RWPE2 (cell line): Measurements from ENCODE around the gene KCNK1.

Experiments
- ATAC-seq: fragments of 200-7000 bp; cut with Tn5 transposase; 3 replicates; pipeline ENCODE4 v1.9.1; 2021; ENCODE audit warnings: low read depth
- DNase-seq: peaks from one replicate; pipeline ENCODE4 v3.0.0-alpha.2; 2020; ENCODE audit warnings: low spot score
- H3K27ac ChIP-seq: fragments of 450-650 bp; 2 replicates; pipeline ENCODE4 v1.5.1; 2017; ENCODE audit warnings: mild to moderate bottlenecking; ENCODE audit not compliant: poor library complexity, severe bottlenecking
- H3K27me3 ChIP-seq: fragments of 250-450 bp; sonication (Bioruptor Pico); 2 replicates; pipeline ENCODE4 v1.5.1; 2021; ENCODE audit warnings: mild to moderate bottlenecking, moderate library complexity; ENCODE audit not compliant: insufficient read depth, poor library complexity, severe bottlenecking
- H3K36me3 ChIP-seq: fragments of 250-450 bp; sonication (Bioruptor Pico); 2 replicates; pipeline ENCODE4 v1.5.1; 2020; ENCODE audit warnings: low read depth, mild to moderate bottlenecking, moderate library complexity
- H3K4me1 ChIP-seq: fragments of 250-450 bp; sonication (Bioruptor Pico); 2 replicates; pipeline ENCODE4 v1.5.1; 2021; ENCODE audit warnings: mild to moderate bottlenecking, moderate library complexity; ENCODE audit not compliant: insufficient read depth, poor library complexity, severe bottlenecking
- H3K4me3 ChIP-seq: fragments of 250-450 bp; sonication (Bioruptor Pico); 2 replicates; pipeline ENCODE4 v1.5.1; 2021; ENCODE audit warnings: mild to moderate bottlenecking, moderate library complexity; ENCODE audit not compliant: severe bottlenecking
- H3K9me3 ChIP-seq: fragments of 250-450 bp; sonication (Bioruptor Pico); 2 replicates; pipeline ENCODE4 v1.5.1; 2021; ENCODE audit warnings: mild to moderate bottlenecking, moderate library complexity; ENCODE audit not compliant: severe bottlenecking
- TF ChIP-seq, protein P1 (sequence below): fragments of 450-650 bp; IDR thresholded peaks from one replicate; pipeline ENCODE4 v1.5.1; 2017; ENCODE audit warnings: mild to moderate bottlenecking, moderate library complexity; ENCODE audit not compliant: poor library complexity, severe bottlenecking

KCNK1 gene

DNA sequence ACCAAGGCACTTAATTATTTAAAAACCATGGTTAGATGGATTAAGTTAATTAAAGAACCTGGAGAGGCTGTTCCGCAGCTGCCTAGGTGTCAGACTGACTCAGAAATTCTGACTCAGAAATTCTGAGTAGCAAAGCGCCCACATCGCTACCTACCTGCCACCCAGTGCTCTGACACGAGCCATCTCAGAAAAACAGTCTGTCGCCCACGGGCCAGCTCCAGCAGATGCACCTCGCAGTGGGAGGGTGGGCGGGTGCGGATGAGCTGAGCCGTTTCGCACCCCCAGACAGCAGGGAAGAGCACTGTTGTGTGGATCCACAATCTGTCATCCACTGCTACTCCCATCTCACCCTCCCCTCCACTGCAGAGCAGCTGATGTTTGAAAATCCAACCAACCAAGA lies 13.5 kb downstream of the KCNK1 start:
- no peak overlapping the region for H3K4me3 ChIP-seq
- H3K4me1 ChIP-seq, result peaks cover 5% of the 10 kb centered on the region
- no peak overlapping the region for H3K27ac ChIP-seq
- DNase-seq (no peak), ATAC-seq (no peak)
- TF ChIP-seq, protein P1, sequence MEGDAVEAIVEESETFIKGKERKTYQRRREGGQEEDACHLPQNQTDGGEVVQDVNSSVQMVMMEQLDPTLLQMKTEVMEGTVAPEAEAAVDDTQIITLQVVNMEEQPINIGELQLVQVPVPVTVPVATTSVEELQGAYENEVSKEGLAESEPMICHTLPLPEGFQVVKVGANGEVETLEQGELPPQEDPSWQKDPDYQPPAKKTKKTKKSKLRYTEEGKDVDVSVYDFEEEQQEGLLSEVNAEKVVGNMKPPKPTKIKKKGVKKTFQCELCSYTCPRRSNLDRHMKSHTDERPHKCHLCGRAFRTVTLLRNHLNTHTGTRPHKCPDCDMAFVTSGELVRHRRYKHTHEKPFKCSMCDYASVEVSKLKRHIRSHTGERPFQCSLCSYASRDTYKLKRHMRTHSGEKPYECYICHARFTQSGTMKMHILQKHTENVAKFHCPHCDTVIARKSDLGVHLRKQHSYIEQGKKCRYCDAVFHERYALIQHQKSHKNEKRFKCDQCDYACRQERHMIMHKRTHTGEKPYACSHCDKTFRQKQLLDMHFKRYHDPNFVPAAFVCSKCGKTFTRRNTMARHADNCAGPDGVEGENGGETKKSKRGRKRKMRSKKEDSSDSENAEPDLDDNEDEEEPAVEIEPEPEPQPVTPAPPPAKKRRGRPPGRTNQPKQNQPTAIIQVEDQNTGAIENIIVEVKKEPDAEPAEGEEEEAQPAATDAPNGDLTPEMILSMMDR, result no peak
- H3K27me3 ChIP-seq, result no peaks in the 10 kb centered on the region
- no peaks in the 10 kb centered on the region for H3K9me3 ChIP-seq
- H3K36me3 ChIP-seq, result 0 out of 2 replicates have a peak, but pooled peaks cover 4% of the 10 kb centered on the region

DNA sequence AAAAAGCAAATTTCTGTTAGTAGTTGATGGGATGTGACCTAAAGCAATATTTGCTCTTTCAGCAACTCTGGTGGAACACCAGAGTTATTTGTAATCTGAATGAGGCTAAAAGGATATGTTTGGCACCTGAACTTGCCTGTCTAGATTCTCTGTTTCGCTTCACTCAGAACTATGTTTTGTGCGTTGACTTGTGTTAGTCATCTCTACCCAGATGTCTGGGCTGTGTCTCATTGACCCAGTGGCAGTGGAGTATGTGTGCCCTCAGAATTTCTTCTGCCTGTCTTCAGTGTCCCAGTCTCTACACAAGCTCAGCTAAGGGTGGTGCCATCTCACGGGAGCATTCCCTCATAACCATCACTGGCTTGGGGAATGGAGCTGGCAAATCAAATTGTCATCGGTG lies 13.9 kb downstream of the KCNK1 start:
- H3K9me3 ChIP-seq, result no peaks in the 10 kb centered on the region
- peaks cover 5% of the 10 kb centered on the region for H3K4me1 ChIP-seq
- TF ChIP-seq, protein P1, result no peak
- no peaks in the 10 kb centered on the region for H3K27me3 ChIP-seq
- 0 out of 2 replicates have a peak, but pooled peaks cover 4% of the 10 kb centered on the region for H3K36me3 ChIP-seq
- no peak for DNase-seq
- no peak overlapping the region for H3K4me3 ChIP-seq
- no peak overlapping the region for H3K27ac ChIP-seq
- ATAC-seq, result no peak

DNA sequence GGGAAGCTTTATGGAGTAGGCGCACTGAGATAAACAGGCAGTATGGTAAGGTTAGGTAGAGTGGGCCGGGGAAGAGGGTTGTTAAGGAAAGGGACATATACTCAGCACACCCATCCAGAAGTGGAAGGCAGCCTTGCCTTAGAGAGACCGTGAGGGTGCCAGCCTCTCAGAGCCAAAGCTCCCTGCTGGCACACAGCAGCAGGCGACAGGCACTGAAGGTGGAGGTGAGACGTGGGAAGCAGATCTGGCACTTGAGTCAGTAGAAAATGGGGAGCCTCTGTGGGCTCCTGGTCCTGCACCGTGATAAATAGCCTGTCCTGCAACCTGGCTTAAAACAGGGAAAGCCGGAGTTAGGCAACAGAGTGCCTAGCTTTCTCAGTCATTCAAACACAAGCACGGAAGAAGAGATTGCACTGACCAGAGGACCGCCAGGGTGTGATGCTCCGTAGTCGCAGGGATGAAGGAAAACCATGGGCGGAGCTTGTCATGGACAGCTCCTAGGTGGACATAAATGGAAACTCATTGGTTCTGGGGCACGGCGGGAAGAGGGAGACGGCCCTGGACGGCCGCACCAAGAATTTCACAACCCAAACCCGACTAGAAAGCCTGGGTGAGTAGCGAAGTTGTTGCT lies 15.5 kb downstream of the KCNK1 start:
- no peak overlapping the region for H3K27ac ChIP-seq
- no peaks in the 10 kb centered on the region for H3K9me3 ChIP-seq
- TF ChIP-seq, protein P1, result no peak
- ATAC-seq (no peak), DNase-seq (no peak)
- no peaks in the 10 kb centered on the region for H3K27me3 ChIP-seq
- H3K4me3 ChIP-seq, result no peak overlapping the region
- H3K36me3 ChIP-seq, result 0 out of 2 replicates have a peak, but pooled peaks cover 4% of the 10 kb centered on the region
- peaks cover 5% of the 10 kb centered on the region for H3K4me1 ChIP-seq

DNA sequence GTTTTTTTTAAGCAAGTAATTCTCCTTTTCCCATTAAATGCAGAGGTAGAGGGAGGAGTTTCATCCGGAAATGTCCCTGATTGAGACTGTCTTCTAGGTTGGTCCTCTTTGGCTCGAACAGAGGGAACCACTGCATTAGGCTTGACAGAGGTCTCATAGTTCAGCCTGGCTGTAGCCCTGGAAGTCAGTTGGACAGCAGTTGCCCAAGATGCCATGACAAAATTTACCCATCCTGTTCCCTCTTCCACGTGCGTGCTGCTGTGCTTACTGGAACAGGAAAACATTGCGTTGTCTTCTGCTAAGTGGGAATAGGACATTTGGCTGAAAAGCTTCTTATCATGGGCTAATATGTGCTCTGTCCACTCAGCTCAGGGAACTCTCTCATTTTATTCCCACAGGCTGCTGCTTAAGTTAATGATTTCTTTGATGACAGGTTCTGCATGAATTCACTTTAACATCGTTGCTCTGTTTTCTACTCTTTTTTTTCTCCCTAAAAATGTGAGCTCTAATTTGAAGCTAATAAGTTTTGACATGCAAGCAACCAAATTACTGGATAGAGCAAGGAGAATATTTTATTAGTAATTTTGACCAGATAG lies 18.0 kb downstream of the KCNK1 start:
- Histone ChIP-seq H3K4me3 (no peak overlapping the region), H3K36me3 (0 out of 2 replicates have a peak, but pooled peaks cover 4% of the 10 kb centered on the region), H3K4me1 (peaks cover 2% of the 10 kb centered on the region), H3K27ac (no peak overlapping the region), H3K9me3 (no peaks in the 10 kb centered on the region), H3K27me3 (no peaks in the 10 kb centered on the region)
- no peak for ATAC-seq
- no peak for DNase-seq
- TF ChIP-seq, protein P1, result no peak

DNA sequence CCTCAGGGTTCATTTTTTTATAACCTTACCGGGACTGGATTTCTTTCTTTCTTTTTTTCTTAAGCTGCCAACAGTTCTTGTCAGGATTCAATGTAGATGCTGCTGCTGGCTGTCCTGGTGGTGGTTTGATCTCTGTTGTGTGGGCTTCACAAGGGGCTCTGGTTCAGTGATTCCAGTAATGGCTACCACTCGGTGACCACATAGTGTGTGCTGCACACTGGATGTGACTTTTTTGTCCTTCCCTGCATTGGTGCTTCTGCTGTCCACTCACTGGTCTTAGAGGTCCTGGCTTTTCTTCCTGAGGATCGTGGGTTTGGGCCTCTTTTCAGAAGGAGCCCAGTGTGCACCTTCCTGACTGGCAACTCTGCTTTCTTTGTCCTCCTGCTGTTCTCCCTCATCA lies 18.5 kb downstream of the KCNK1 start:
- TF ChIP-seq, protein P1, result no peak

More for the DNA sequence above, 18.5 kb downstream of the KCNK1 start:
- DNase-seq (no peak), ATAC-seq (no peak)
- Histone ChIP-seq H3K4me3 (no peak overlapping the region), H3K36me3 (0 out of 2 replicates have a peak, but pooled peaks cover 4% of the 10 kb centered on the region), H3K9me3 (no peaks in the 10 kb centered on the region), H3K4me1 (no peaks in the 10 kb centered on the region), H3K27me3 (no peaks in the 10 kb centered on the region), H3K27ac (no peak overlapping the region)
